CD4-positive, alpha-beta T cell (primary cell): Measurements from ENCODE around the gene VASH2. TPM values are rescaled to one million over a fixed set of nuclear protein-coding genes. Genes with fewer than 3 reads are reported as not detected.

Source experiments
- ATAC-seq: fragments of 200-7000 bp; cut with Tn5 transposase; one replicate; pipeline ENCODE4 v1.10.0; 2022; ENCODE audit warnings: mild to moderate bottlenecking; ENCODE audit not compliant: poor library complexity
- CTCF ChIA-PET: fragments of 350-600 bp; sonication (Branson Sonifier 250); formaldehyde crosslinking; loops from one replicate; lab custom pipeline; 2021; ENCODE audit warnings: antibody characterized with exemption, inconsistent platforms; lab: Charles Lee
- POLR2A ChIA-PET: fragments of 350-600 bp; sonication (Branson Sonifier 250); formaldehyde crosslinking; loops from one replicate; lab custom pipeline; 2021; ENCODE audit warnings: antibody characterized with exemption, inconsistent platforms; lab: Charles Lee
- DNase-seq, 14 experiments: peaks; one replicate each; pipeline ENCODE4 v3.0.0-alpha.2; 2013 to 2020; ENCODE audit warnings: mixed read lengths in 2 of 14
- H3K27ac ChIP-seq, 2 donors: one replicate each; pipeline versions ENCODE4 v1.5.1 to v1.7.0; 2013; ENCODE audit warnings: low read length in 2 of 2, low read depth in 1 of 2, mild to moderate bottlenecking in 1 of 2
- H3K27me3 ChIP-seq, 2 experiments: 1 replicate in 1 of 2; 2 replicates in 1 of 2; pipeline versions ENCODE4 v1.6.1 to v1.7.0; 2013; ENCODE audit warnings: low read length in 2 of 2, control low read depth in 1 of 2, mild to moderate bottlenecking in 1 of 2, moderate library complexity in 1 of 2; ENCODE audit not compliant: insufficient read depth in 2 of 2, control insufficient read depth in 1 of 2
- H3K36me3 ChIP-seq: one replicate; pipeline ENCODE4 v1.6.1; 2013; ENCODE audit warnings: low read length, control low read depth; ENCODE audit not compliant: insufficient read depth
- H3K4me1 ChIP-seq: one replicate; pipeline ENCODE4 v1.6.1; 2013; ENCODE audit warnings: low read length, control low read depth; ENCODE audit not compliant: insufficient read depth
- H3K4me3 ChIP-seq: one replicate; pipeline ENCODE4 v1.5.1; 2013; ENCODE audit warnings: mild to moderate bottlenecking, low read length, moderate library complexity
- H3K9me3 ChIP-seq, 2 experiments: 1 replicate in 1 of 2; 2 replicates in 1 of 2; pipeline versions ENCODE4 v1.6.1 to v1.7.0; 2013; ENCODE audit warnings: low read length in 2 of 2, mild to moderate bottlenecking in 2 of 2, control low read depth in 1 of 2, moderate library complexity in 1 of 2; ENCODE audit not compliant: control insufficient read depth in 1 of 2, insufficient read depth in 1 of 2
- H3K27ac Mint-ChIP-seq: one replicate; pipeline ENCODE4 v1.8.0; 2020; ENCODE audit warnings: mixed read lengths
- H3K27me3 Mint-ChIP-seq: one replicate; pipeline ENCODE4 v1.8.0; 2021; ENCODE audit warnings: mixed read lengths
- H3K36me3 Mint-ChIP-seq: one replicate; pipeline ENCODE4 v1.8.0; 2021; ENCODE audit warnings: low read depth, mixed read lengths
- H3K4me1 Mint-ChIP-seq: one replicate; pipeline ENCODE4 v1.8.0; 2021; ENCODE audit warnings: low read depth, mixed read lengths
- H3K4me3 Mint-ChIP-seq: one replicate; pipeline ENCODE4 v1.8.0; 2020; ENCODE audit warnings: mild to moderate bottlenecking, mixed read lengths
- H3K9me3 Mint-ChIP-seq: one replicate; pipeline ENCODE4 v1.8.0; 2020; ENCODE audit warnings: mixed read lengths
- CTCF ChIP-seq: fragments of 200-600 bp; IDR thresholded peaks from one replicate; pipeline ENCODE4 v1.8.0; 2022; ENCODE audit warnings: antibody characterized with exemption, mild to moderate bottlenecking
- intact Hi-C, 2 experiments: fragments of 100-400 bp; cut with DNase I in 1 of 2; cut with micrococcal nuclease in 1 of 2; formaldehyde crosslinking; loops; one replicate each; pipeline versions ENCODE4 v1.15.1 to v1.9.0; 2023 to 2025; cut with DNase I, micrococcal nuclease
- total RNA-seq, 174 experiments: library from RNA in 2 of 174; stranded (reverse) in 2 of 174; gene quantifications; one replicate each; pipeline ENCODE4 v1.2.3 and lab custom pipeline; 2021 to 2026

Gene VASH2
- total RNA-seq, 2 experiments from 2014 or later, result 0.11 to 0.17 TPM

- no peaks in the 10 kb centered on the region for H3K36me3 ChIP-seq
- POLR2A ChIA-PET, result no interaction called here
- no peak for TF ChIP-seq CTCF
- no peaks in the 10 kb centered on the region for H3K4me1 Mint-ChIP-seq
- no peak overlapping the region for H3K27ac Mint-ChIP-seq
- no peak overlapping the region for H3K4me3 ChIP-seq
- CTCF ChIA-PET, result no interaction called here
- no peaks in the 10 kb centered on the region for H3K9me3 ChIP-seq
- intact Hi-C loops, result no loop called here
- H3K4me3 Mint-ChIP-seq, result no peak overlapping the region
- H3K27ac ChIP-seq, result no peak overlapping the region
- DNase-seq (no peak), ATAC-seq (no peak)
- H3K27me3 Mint-ChIP-seq, result no peaks in the 10 kb centered on the region
- H3K27me3 ChIP-seq, result peaks cover 3 to 5% of the 10 kb centered on the region in 2 experiments
- no peaks in the 10 kb centered on the region for H3K9me3 Mint-ChIP-seq
- H3K36me3 Mint-ChIP-seq, result no peaks in the 10 kb centered on the region
- no peaks in the 10 kb centered on the region for H3K4me1 ChIP-seq
Measured at GRCh38 chr1:212967801-212968200, 17.5 kb downstream of the VASH2 start.

GRCh38 chr1:212968368-212968863 lies 18.1 kb downstream of the VASH2 start:
- H3K9me3 ChIP-seq, result no peaks in the 10 kb centered on the region
- peaks cover under 1 to 5% of the 10 kb centered on the region in 2 experiments for H3K27me3 ChIP-seq
- DNase-seq (no peak), ATAC-seq (no peak)
- no peak overlapping the region for H3K27ac ChIP-seq
- Mint-ChIP-seq H3K36me3 (no peaks in the 10 kb centered on the region), H3K4me3 (no peak overlapping the region), H3K27me3 (no peaks in the 10 kb centered on the region), H3K9me3 (no peaks in the 10 kb centered on the region), H3K4me1 (no peaks in the 10 kb centered on the region), H3K27ac (no peak overlapping the region)
- H3K4me3 ChIP-seq, result no peak overlapping the region
- CTCF ChIA-PET, result no interaction called here
- no peaks in the 10 kb centered on the region for H3K4me1 ChIP-seq
- POLR2A ChIA-PET, result no interaction called here
- intact Hi-C loops, result no loop called here
- TF ChIP-seq CTCF, result no peak
- H3K36me3 ChIP-seq, result no peaks in the 10 kb centered on the region

- no peak for DNase-seq
- CTCF ChIA-PET, result no interaction called here
- intact Hi-C loops, result no loop called here
- Histone ChIP-seq H3K4me3 (no peak overlapping the region), H3K36me3 (no peaks in the 10 kb centered on the region), H3K27me3 (peaks cover 2 to 5% of the 10 kb centered on the region in 2 experiments), H3K27ac (no peak overlapping the region), H3K9me3 (no peaks in the 10 kb centered on the region), H3K4me1 (no peaks in the 10 kb centered on the region)
- no peak overlapping the region for H3K27ac Mint-ChIP-seq
- no peak for TF ChIP-seq CTCF
- no peaks in the 10 kb centered on the region for H3K9me3 Mint-ChIP-seq
- H3K27me3 Mint-ChIP-seq, result no peaks in the 10 kb centered on the region
- H3K36me3 Mint-ChIP-seq, result no peaks in the 10 kb centered on the region
- POLR2A ChIA-PET, result no interaction called here
- H3K4me1 Mint-ChIP-seq, result no peaks in the 10 kb centered on the region
- H3K4me3 Mint-ChIP-seq, result no peak overlapping the region
- no peak for ATAC-seq
Measured at GRCh38 chr1:212970085-212970484, 19.7 kb downstream of the VASH2 start.
